ENCODE measurements around the gene SLCO1C1.
"Not testable (repeated sequence)": the region's sequence is repeated elsewhere in the genome, so short reads cannot be mapped to it uniquely, and the experiment has no call there.

The SLCO1C1 gene, protein sequence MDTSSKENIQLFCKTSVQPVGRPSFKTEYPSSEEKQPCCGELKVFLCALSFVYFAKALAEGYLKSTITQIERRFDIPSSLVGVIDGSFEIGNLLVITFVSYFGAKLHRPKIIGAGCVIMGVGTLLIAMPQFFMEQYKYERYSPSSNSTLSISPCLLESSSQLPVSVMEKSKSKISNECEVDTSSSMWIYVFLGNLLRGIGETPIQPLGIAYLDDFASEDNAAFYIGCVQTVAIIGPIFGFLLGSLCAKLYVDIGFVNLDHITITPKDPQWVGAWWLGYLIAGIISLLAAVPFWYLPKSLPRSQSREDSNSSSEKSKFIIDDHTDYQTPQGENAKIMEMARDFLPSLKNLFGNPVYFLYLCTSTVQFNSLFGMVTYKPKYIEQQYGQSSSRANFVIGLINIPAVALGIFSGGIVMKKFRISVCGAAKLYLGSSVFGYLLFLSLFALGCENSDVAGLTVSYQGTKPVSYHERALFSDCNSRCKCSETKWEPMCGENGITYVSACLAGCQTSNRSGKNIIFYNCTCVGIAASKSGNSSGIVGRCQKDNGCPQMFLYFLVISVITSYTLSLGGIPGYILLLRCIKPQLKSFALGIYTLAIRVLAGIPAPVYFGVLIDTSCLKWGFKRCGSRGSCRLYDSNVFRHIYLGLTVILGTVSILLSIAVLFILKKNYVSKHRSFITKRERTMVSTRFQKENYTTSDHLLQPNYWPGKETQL

DNA sequence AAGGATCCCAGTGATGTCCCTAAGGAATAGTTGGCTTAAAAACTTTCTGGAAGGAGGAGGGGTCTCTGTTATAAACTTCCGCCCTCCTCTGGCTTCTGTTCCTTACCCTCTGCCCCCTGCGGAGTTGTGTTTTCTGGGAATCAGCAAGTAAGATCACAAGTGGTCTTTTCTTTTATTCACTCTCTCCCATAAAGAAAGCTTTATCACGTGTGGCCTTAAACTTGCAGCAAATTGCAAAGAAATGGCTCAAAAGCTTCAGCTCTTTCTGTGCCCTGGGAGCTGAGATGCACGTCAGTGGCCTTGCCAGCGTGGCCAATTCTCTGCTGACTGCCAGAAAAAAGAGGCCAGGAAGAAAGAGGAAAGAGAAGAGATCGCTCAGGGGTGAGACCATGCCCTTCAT, at the start of gene SLCO1C1:
SLCO1C1 (plus strand) TSS at position 101 of the 400 bp plus-strand sequence. CDS start 4,245 bp downstream, outside the sequence.
- no peak for DNase-seq (ENCODE audit: low spot score)

DNA sequence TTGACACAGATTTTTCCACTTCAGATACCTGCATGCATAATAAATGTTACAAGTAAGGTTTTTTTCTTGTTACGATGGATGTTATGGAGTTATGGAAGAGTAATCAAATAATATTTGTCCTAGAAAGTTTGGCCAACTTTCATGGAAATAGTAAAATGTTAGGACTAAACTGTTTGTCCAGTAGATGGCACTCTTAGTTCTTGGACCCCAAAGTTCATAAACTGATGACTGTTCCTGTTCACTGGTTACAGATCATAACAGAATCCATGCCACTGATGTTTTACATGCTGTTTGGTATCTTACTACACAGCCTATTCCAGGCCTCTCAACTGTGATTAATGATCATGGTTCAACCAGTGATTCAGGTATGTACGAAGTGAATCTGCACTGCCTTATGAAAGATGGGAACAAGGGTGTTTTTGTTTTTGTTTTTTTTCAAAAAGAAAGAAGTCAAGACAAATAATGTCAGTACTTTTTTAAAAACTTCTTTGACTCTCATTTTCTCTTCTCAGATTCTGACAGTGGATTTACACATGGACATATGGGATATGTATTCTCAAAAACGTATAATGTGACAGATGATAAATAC, 48.8 kb upstream of the SLCO1C1 start:
- no peak for DNase-seq (ENCODE audit: low spot score)

DNA sequence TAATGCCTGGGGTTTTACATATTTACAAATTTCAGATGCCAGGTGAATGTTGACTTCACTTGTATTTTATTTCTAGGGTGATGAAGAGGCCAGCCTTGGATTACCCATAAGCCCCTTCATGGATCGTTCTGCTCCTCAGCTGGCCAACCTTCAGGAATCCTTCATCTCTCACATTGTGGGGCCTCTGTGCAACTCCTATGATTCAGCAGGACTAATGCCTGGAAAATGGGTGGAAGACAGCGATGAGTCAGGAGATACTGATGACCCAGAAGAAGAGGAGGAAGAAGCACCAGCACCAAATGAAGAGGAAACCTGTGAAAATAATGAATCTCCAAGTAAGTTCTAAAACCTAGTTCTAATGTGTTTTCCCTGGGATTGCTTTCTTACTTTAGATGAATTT, 41.3 kb upstream of the SLCO1C1 start:
- no peak for DNase-seq (ENCODE audit: low spot score)

DNA sequence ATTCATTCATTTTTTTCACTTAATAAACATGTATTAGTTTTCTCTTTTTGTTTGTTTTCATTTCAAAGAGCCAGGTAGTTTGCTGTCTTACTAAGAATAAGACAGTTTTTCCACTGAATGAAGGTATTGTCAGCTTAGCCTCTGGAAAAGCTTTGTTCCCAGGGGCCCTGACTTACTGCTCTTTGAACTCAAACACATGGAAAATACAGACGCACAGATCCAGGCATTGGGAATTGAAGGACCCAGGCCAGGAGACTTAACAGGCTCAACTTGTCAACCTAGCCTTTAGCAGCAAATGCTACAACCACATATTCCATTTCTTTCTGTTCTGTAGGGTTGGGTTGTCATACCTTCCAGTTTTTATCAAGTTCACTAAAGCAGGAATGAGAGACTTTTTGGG, 38.5 kb upstream of the SLCO1C1 start:
- no peak for DNase-seq (ENCODE audit: low spot score)

DNA sequence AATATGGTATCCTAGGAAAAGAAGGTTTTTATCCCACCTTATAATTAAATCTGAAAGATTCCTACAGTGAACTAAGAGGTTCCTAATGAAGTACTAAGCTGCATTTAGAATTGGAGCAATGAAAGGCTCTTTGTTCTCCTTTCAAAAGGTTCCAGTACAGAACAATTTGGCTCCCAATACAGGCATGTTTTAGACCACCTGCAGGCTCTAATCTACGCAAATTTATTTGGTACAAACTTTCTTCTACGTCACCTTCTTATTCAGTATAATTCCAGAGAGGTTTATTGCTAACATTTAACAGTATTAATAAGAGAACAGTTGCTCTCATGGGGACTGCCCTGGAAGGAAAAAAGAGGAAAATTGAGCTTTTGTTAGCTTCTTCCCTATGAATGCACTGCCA, 37.6 kb upstream of the SLCO1C1 start:
- DNase-seq (ENCODE audit: low spot score) = no peak

DNA sequence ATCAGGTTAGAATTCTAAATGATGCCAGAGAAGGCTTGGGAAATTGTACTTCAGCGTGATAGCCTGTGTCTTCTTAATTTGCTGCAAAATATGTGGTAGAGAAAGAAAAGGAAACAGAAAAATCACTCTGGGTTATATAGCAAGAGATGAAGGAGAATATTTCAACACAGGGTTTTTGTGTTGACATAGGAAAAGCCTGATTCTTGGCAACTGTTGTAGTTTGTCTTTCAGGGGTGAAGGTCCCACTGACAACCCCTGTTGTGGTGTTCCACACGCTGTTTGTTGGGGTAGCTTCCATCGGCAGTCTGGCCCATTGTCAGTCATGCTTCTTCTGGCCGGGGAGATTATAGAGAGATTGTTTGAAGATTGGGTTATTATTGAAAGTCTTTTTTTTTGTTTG, 13.8 kb upstream of the SLCO1C1 start:
- no peak for DNase-seq (ENCODE audit: low spot score)

DNA sequence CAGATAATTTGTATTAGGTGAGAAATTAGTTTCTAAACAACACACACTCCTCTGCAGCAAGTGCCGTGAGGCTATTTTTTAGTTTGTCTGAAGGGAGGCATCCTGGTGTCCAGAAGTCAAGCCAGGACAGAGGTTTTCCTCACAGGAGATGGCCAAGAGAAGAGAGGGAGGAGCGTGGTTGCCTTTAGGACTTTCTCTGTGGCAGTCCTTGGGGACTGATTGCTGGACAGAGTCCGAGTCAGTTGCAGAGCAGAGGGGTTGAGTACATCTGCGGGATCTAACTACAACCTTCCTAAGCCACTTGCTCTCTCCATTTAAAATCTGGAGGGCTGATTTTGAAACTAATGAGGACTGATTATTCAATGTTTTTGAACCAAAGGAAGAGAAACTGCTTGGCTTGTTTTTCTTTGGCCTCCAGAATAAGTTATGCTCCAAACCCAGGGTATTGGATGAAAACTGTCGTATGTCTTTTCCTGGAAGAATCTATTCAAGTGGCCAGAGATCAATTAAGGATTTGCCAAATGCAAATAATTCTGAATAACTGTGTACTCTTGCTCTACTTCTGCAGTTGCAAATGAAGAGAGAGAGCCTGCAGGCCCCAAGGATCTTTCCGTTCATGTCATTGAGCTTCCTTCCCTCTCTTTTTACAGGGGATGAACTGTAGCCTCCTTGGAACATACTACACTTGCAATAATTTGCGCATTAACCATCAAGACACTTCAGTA, 1.2 kb downstream of the SLCO1C1 start:
- no peak for DNase-seq (ENCODE audit: low spot score)

DNA sequence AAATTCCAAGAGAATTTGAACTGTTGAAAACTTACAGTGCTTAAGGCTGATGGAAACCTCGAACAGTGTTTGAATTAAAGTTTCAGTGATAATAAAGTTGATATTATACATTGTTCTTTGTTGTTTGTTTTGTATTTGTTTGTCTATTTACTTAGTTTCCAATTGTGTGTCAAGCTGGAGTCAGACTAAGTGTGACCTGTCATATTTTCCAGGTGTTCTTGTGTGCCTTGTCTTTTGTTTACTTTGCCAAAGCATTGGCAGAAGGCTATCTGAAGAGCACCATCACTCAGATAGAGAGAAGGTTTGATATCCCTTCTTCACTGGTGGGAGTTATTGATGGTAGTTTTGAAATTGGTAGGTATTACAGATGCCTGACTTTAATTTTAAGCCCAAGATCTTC, 6.0 kb downstream of the SLCO1C1 start:
- DNase-seq (ENCODE audit: low spot score) = no peak

DNA sequence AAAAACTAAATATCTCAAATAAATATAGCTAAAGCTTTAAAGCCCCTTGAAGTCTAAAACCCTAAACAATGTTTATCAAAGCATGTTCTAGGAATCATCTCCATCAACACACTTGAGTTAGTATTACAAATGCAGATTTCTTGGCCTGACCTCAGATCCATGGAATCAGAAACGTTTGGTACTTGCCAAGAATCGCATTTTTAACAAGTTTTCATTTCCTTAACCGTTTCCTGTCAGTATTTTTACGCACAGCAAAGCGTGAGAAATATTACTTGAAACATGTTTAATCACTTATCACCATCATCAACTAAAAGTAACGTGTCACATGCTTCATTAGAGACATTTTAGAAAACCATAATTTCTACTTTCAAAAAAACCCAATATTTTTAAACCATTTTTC, 9.7 kb downstream of the SLCO1C1 start:
- DNase-seq (ENCODE audit: low spot score) = no peak

DNA sequence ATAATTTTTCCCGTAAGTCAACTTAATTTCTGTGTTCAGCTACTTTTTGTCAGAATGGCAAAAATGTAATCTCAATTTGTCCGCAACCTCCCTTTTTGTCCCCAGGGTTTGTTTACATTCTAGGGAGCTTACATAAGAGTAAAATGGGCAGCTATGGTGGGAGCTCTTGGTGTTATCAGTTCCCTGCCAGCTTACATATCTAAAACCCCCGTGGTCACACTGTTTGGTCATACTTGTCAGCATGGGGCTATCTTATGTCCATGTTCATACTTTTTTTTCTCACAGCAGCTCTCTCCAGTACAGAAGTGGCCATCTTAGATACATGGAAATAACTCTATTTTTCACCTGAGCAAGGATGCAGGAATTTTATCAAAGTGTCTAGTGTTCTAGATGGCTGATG, 16.7 kb downstream of the SLCO1C1 start:
- DNase-seq (ENCODE audit: low spot score) = no peak

DNA sequence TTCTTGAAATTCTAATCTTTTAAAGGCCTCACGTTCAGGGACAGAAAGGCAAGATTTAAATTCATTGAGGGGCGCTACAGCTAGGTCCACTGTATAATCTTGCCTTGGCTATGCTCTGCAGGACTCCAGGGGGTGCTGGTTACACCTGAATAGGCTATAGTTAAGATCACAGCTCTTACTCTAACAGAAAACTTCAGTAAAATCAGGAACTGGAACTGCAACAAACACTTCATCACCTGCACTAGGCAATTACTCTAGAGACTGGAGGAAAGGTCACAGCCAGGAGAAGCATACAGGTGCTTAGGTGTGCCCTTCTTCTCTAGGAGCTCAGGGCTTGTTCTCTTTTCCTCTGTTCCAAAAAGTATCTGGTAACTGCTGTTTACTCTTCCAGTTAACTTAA, 20.9 kb downstream of the SLCO1C1 start:
- no peak for DNase-seq (ENCODE audit: low spot score)

DNA sequence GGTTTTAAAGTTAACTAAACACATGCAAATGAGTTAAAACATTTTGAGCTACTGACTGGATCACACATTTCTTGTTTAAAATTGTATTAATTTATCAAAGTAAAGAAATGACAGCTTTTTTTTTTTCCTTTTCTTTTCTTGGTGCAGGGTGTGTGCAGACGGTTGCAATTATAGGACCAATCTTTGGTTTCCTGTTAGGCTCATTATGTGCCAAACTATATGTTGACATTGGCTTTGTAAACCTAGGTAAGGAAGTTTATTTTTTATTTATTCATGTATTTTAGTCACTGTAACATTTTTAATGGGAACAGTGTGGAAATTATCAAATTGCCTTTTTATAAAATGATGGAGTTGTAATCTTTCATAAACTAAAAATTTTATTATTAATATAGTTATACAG, 21.9 kb downstream of the SLCO1C1 start:
- no peak for DNase-seq (ENCODE audit: low spot score)

DNA sequence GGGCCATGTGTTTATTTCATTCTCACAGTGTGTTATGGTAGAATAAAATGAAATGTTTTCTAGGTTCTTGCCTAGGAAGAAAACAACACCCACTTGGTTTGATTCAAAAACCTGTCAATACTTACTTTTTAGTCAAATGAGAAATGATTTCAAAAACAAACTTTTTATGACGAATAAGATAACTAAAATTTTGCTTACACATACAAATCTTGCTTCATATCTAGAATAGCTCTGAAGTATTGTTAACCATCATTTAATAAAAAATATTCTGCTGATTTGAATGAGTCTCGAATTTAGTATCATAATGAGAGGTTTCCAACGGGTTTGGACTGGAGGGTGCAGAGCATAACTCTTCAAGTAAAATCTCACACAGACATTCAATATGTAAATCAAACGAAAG, 23.2 kb downstream of the SLCO1C1 start:
- no peak for DNase-seq (ENCODE audit: low spot score)

DNA sequence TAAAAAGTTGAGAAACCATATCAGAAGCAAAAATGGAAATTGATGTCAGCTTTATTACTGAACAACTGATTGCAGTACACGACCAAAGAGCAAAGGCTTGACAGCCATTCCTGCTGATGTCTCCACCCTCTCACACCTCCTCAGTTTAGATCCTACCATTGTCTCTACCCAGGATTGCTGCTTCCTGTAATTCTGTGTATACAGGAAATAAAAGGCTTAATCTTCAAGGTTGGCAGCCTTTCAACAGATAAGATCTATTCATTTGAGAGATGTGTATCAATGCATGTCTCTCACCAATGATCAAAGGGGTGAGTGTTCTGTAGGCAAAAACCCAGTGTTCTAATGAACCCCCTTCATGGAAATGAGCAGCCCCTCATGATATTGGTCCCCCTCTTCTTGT, 27.0 kb downstream of the SLCO1C1 start:
- DNase-seq (ENCODE audit: low spot score) = no peak

DNA sequence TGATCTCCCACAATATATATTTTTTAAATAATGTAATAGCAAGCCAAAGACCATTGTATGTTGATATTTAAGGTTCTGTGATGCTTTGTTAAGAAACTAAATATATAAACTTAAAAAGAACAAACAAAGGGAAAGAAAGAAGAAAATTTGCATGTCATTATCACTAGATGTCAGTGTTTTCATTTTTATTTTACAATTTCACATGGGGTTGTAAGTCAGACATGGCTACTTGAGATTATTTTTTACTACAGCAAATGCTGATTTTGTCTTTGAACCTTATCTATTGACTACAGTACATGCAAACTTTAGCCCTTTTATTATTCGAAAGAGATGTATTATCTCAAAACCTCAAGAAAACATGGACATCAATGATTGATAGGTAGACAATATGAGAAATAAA, 36.1 kb downstream of the SLCO1C1 start:
- no peak for DNase-seq (ENCODE audit: low spot score)

DNA sequence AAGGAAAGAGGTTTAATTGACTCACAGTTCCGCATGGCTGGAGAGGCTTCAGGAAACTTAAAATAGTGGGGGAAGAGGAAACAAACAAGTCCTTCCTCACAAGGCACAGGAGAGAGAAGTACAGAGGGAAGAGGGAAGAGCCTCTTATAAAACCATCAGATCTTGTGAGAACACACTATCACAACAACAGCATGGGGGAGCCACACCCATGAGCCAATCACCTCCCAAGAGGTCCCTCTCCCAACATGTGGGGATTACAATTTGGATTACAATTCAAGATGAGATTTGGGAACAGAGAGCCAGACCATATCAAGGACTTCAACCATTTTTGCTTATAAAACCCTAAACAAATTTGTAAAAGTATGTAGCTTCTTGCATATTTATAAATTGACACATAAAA, 45.8 kb downstream of the SLCO1C1 start:
- DNase-seq (ENCODE audit: low spot score) = no peak

DNA sequence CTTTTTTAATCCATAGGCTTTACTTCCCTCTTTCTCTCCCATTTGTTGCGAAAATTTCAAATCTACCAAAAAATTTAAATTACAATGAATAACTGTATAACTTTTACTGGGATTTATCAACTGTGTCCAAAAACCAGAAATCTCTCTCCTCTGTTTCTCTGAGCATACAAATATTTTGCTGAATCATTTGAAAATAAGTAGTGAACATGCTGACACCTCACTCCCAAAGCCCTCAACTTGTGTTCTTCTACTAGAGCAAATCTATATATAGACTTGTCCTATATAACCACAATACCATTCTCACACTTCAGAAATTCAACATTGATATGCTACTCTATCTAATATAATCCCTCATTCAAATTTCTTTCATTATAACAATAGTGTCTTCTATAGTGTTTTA, 53.1 kb downstream of the SLCO1C1 start:
- DNase-seq (ENCODE audit: low spot score) = no peak

DNA sequence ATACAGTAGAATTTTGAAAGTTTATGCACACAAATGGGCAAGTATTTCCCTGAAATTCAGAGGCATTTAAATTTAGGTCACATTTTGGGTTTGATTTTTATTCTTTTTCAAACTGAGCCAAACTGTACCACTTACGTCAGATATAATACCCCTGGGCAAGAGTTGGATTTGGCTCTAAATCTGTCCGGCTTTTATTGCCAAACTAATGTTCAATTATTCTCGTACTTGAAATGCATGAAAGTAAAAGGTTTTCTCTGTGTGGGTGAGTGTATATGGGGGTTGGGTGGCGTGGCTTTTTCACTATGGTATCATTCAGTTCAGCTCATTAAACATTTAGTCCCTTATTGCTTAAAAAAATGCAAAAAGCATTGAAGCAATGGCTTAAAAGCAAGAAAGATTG, 55.9 kb downstream of the SLCO1C1 start:
- DNase-seq (ENCODE audit: low spot score) = no peak

DNA sequence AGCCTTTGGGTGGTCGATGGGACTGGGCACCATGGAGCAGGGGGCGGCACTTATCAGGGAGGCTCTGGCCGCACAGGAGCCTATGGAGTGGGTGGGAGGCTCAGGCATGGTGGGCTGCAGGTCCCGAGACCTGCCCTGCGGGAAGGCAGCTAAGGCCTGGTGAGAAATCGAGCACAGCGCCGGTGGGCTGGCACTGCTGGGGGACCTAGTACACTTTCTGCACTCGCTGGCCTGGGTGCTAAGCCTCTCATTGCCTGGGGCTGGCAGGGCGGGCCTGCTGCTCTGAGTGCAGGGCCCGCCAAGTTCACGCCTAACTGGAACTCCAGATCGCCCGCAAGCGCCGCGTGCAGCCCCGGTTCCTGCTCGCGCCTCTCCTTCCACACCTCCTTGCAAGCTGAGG, 82.3 kb downstream of the SLCO1C1 start:
- no peak for DNase-seq (ENCODE audit: low spot score)

DNA sequence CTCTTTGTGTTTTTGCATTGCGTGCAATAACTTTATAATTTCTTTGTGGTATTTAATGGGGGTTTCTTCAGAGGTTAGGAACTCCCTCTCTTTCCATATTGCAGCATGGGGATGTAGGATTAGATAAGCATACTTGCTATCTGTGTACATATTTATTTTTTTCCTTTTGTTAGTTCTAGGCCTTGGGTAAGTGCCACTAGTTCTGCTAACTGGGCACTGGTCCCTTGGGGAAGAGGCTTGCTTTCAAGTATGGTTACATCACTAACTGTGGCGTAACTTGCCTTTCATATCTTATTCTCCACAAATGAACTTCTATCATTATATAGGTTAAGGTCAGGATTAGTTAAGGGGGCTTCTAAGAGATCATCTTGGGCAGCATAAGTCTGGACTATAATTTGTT, 83.8 kb downstream of the SLCO1C1 start:
- no peak for DNase-seq (ENCODE audit: low spot score)

DNA sequence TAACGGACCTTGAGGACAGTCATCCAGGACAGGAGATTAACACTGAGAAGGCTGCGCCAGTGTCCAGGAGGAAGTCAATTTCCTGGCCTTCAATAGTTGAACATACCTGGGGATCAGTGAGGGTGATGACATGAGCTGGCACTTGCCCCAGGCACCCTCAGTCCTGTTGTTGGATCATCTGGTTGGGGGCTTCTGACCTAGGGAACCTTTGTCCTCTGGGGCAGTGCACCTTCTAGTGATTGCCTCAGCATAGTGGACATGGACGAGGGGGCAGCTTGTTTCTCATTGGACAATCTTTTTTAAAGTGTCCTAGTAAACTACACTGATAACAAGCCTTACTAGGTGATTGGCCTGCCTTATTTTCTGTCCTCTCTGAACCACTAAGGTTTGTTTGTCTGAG, 84.8 kb downstream of the SLCO1C1 start:
- not testable (repeated sequence) for DNase-seq (ENCODE audit: low spot score)

DNA sequence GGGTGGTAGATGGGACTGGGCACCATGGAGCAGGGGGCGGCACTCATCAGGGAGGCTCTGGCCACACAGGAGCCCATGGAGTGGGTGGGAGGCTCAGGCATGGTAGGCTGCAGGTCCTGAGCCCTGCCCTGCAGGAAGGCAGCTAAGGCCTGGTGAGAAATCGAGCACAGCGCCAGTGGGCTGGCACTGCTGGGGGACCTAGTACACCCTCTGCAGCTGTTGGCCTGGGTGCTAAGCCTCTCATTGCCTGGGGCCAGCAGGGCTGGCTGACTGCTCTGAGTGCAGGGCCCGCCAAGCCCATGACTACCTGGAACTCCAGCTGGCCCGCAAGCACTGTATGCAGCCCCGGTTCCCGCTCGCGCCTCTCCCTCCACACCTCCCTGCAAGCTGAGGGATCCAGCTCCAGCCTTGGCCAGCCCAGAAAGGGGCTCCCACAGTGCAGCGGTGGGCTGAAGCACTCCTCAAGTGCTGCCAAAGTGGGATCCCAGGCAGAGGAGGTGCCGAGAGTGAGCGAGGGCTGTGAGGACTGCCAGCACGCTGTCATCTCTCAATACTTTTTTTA, 88.7 kb downstream of the SLCO1C1 start:
- DNase-seq (ENCODE audit: low spot score) = not testable (repeated sequence)

Data from germinal center (tissue), 1 donor.